Measurements from ENCODE around the gene FBXO44.

DNA sequence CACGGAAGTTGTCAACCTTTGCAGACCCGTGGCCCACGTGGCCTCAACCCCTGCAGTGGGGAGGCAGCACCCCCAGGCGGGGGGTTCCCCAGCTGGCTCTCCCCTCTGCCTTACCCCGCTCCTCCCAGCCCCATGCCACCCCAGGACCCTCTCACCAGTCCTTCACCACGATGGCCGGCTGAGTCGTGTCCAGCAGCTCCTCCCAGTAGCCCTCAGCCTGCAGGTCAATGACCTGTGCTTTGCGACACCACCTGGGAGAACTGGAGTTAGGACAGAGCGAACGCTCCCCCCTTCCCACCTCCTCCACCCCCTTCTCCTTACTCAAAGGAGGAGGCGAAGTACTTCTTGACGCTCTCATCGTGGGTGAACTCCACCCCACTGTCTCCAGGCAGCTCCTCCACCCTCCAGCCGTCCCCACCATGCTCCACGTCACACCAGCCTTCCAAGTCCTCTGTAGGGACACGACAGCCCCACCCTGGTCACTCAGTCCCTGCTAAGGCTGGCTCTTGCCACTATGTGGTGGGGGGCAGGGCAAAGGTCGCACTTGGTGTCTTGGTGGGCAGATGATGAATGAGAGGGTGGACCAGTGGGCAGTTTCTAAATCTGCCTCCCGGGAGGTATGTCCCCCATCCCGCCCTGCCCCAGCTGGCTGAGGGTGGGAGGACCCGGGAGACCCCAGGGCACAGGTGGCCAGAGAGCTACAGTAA lies 4.9 kb upstream of the FBXO44 start:
- TF ChIP-seq EZH2 (IDR thresholded peaks at IDR 0.05; ENCODE audit: low read length, missing control alignments): no peak
- TF ChIP-seq, protein P1, sequence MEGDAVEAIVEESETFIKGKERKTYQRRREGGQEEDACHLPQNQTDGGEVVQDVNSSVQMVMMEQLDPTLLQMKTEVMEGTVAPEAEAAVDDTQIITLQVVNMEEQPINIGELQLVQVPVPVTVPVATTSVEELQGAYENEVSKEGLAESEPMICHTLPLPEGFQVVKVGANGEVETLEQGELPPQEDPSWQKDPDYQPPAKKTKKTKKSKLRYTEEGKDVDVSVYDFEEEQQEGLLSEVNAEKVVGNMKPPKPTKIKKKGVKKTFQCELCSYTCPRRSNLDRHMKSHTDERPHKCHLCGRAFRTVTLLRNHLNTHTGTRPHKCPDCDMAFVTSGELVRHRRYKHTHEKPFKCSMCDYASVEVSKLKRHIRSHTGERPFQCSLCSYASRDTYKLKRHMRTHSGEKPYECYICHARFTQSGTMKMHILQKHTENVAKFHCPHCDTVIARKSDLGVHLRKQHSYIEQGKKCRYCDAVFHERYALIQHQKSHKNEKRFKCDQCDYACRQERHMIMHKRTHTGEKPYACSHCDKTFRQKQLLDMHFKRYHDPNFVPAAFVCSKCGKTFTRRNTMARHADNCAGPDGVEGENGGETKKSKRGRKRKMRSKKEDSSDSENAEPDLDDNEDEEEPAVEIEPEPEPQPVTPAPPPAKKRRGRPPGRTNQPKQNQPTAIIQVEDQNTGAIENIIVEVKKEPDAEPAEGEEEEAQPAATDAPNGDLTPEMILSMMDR (conservative IDR thresholded peaks at IDR 0.05 in 1 of 2, IDR thresholded peaks at IDR 0.05 in 1 of 2; ENCODE audit: low read depth in 1 of 2, low read length in 2 of 2): no peak
